AG09309 (cell line): ENCODE results near the gene VSIG10.
A peak's percentile ranks its signal among the peaks of the same experiment; 100 is the strongest.

Experiments used
- DNase-seq: peaks from one replicate; pipeline ENCODE4 v3.0.0-alpha.2; 2010; ENCODE audit warnings: low read depth
- H3K4me3 ChIP-seq: 2 replicates; pipeline ENCODE4 v1.5.1; 2011; ENCODE audit warnings: mild to moderate bottlenecking, low read depth, low read length, moderate library complexity; ENCODE audit not compliant: control insufficient read depth
- TF ChIP-seq, protein P1 (sequence below): IDR thresholded peaks from 2 replicates; pipeline ENCODE4 v1.5.1; 2011; ENCODE audit warnings: mild to moderate bottlenecking, low read depth, low read length, inconsistent platforms; ENCODE audit not compliant: insufficient read depth, control insufficient read depth; ENCODE audit errors: missing control alignments

Gene VSIG10

DNA sequence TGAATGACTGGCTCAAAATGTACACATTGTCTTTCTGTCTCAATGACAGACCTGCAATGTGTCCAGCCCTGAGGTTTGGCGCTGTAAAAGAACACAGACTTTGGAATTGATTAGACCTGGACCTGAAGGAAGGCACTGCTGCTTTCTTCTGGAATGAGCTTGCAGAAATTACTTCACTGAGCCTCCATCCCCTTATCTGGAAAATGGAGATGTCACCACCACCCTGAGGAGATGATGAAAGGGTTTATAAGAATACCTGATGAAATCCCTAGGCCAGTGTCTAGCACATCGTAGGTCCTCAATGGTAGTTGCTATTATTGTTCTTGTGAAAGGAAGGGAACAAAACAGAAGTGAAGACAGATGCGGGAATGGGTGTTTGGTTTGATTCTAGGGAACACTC lies 33.2 kb downstream of the VSIG10 start:
- TF ChIP-seq, protein P1, sequence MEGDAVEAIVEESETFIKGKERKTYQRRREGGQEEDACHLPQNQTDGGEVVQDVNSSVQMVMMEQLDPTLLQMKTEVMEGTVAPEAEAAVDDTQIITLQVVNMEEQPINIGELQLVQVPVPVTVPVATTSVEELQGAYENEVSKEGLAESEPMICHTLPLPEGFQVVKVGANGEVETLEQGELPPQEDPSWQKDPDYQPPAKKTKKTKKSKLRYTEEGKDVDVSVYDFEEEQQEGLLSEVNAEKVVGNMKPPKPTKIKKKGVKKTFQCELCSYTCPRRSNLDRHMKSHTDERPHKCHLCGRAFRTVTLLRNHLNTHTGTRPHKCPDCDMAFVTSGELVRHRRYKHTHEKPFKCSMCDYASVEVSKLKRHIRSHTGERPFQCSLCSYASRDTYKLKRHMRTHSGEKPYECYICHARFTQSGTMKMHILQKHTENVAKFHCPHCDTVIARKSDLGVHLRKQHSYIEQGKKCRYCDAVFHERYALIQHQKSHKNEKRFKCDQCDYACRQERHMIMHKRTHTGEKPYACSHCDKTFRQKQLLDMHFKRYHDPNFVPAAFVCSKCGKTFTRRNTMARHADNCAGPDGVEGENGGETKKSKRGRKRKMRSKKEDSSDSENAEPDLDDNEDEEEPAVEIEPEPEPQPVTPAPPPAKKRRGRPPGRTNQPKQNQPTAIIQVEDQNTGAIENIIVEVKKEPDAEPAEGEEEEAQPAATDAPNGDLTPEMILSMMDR = no peak
- H3K4me3 ChIP-seq = no peak overlapping the region
- no peak for DNase-seq

- no peak for DNase-seq
- TF ChIP-seq, protein P1 = no peak
These were observed 35.4 kb downstream of the VSIG10 start for GRCh38 chr12:118068445-118068844.

DNA sequence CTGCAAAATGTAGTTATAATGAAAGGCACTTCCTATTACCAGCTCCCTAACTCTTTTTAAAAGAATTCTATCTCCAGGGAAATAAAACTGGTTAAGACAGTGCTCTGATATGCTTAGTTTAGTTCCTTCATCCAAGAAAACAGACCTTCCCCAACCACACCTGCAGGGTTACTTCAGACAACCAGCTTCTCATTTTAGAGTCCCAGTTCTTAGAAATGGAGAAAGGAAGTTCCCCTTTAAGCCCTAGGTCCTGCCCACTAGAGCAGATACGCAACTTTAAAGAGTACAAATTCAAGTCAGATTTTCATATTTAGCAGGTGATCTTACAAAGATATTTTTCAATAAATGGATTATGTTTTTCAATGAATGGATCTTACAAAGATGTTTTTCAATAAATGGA lies 38.4 kb downstream of the VSIG10 start:
- TF ChIP-seq, protein P1 = no peak
- DNase-seq = no peak
- H3K4me3 ChIP-seq = no peak overlapping the region

More at GRCh38 chr12:118068445-118068844, 35.4 kb downstream of the VSIG10 start:
- H3K4me3 ChIP-seq = no peak overlapping the region

GRCh38 chr12:118064608-118065007 lies 39.2 kb downstream of the VSIG10 start:
- no peak for DNase-seq
- TF ChIP-seq, protein P1 = peak; percentile 8
- H3K4me3 ChIP-seq = no peak overlapping the region

- DNase-seq = no peak
- H3K4me3 ChIP-seq = no peak overlapping the region
- TF ChIP-seq, protein P1 = no peak
These were observed 40.0 kb downstream of the VSIG10 start for GRCh38 chr12:118063576-118064391.

GRCh38 chr12:118061873-118062843 lies 41.7 kb downstream of the VSIG10 start:
- no peak for DNase-seq
- TF ChIP-seq, protein P1 = no peak

More at GRCh38 chr12:118061873-118062843, 41.7 kb downstream of the VSIG10 start:
- peak overlapping the region; percentile 84 for H3K4me3 ChIP-seq
